ENCODE measurements around the gene BUD13.
A peak's percentile ranks its signal among the peaks of the same experiment; 100 is the strongest.
"Not testable (repeated sequence)": the region's sequence is repeated elsewhere in the genome, so short reads cannot be mapped to it uniquely, and the experiment has no call there.

BUD13 gene

GRCh38 chr11:116792144-116792868 is 19.5 kb upstream of the BUD13 start:
- DNase-seq: no peak

- no peak for DNase-seq
These were observed 19.0 kb upstream of the BUD13 start, which contains the start of gene APOA5 for GRCh38 chr11:116791813-116792143. Gene APOA5, minus strand, starts transcription at chr11:116791879. Its CDS starts 19 bp downstream, at chr11:116791860.

- DNase-seq: peak; percentile 55 to 78
These were observed 18.4 kb upstream of the BUD13 start for GRCh38 chr11:116791002-116791812.

GRCh38 chr11:116790167-116791001 is 17.6 kb upstream of the BUD13 start:
- DNase-seq: no peak

GRCh38 chr11:116788975-116789374 is 16.2 kb upstream of the BUD13 start:
- DNase-seq: no peak

- no peak for DNase-seq
These were observed 15.7 kb upstream of the BUD13 start for GRCh38 chr11:116788534-116788933.

- peak; percentile 74 to 81 for DNase-seq
These were observed 15.1 kb upstream of the BUD13 start, which contains the start of gene ZPR1 for GRCh38 chr11:116787786-116788486. Gene ZPR1, minus strand, starts transcription at chr11:116788023. Its CDS starts 33 bp downstream, at chr11:116787990.

- DNase-seq: no peak
These were observed 14.6 kb upstream of the BUD13 start for GRCh38 chr11:116787436-116787785.

- no peak for DNase-seq
These were observed 14.2 kb upstream of the BUD13 start for GRCh38 chr11:116786966-116787365.

GRCh38 chr11:116786326-116786725 is 13.5 kb upstream of the BUD13 start:
- DNase-seq: no peak

- DNase-seq: no peak
These were observed 9.9 kb upstream of the BUD13 start for GRCh38 chr11:116782728-116783127.

GRCh38 chr11:116778556-116778955 is 5.8 kb upstream of the BUD13 start:
- no peak for DNase-seq

GRCh38 chr11:116777056-116777455 is 4.3 kb upstream of the BUD13 start:
- DNase-seq: no peak

- DNase-seq: no peak
These were observed 3.8 kb upstream of the BUD13 start for GRCh38 chr11:116776522-116776984.

GRCh38 chr11:116775975-116776374 is 3.2 kb upstream of the BUD13 start:
- no peak for DNase-seq

GRCh38 chr11:116774661-116775060 is 1.9 kb upstream of the BUD13 start:
- no peak for DNase-seq

GRCh38 chr11:116773203-116774097 is 663 bp upstream of the BUD13 start:
- DNase-seq: peak; percentile 69 to 74

GRCh38 chr11:116771935-116772334 is 852 bp downstream of the BUD13 start:
- no peak for DNase-seq

- no peak for DNase-seq
These were observed 10.7 kb downstream of the BUD13 start for GRCh38 chr11:116762132-116762531.

- not testable (repeated sequence) for DNase-seq
These were observed 16.7 kb downstream of the BUD13 start for GRCh38 chr11:116756044-116756443.

GRCh38 chr11:116750070-116750718 is 22.6 kb downstream of the BUD13 start:
- DNase-seq: peak; percentile 5 to 12
